Measurements from ENCODE around the gene TARDBP. TPM values are rescaled to one million over a fixed set of nuclear protein-coding genes. Genes with fewer than 3 reads are reported as not detected.

TARDBP gene
- total and polyA plus RNA-seq, 9 of the 15 experiments (the other 6 are each of a cell fraction or from before 2014, with no cell fraction given), result 122 to 515 (median 243) TPM

- TF ChIP-seq KDM5B (IDR thresholded peaks at IDR 0.05; ENCODE audit: insufficient replicate concordance, low read depth, low read length) (no peak), SMARCA4 (IDR thresholded peaks at IDR 0.05) (no peak), NFRKB (IDR thresholded peaks at IDR 0.05; ENCODE audit: low read depth) (no peak), ZNF444 (CRISPR knock-in tag; IDR thresholded peaks at IDR 0.05) (no peak), ZFPM2 (CRISPR knock-in tag; IDR thresholded peaks at IDR 0.05) (no peak), NCOR1 (IDR thresholded peaks at IDR 0.05) (no peak), RNF2 (IDR thresholded peaks at IDR 0.05) (no peak), ASH1L (IDR thresholded peaks at IDR 0.05; ENCODE audit: borderline replicate concordance, low read depth, partially characterized antibody) (no peak), NCOA4 (IDR thresholded peaks at IDR 0.05; ENCODE audit: partially characterized antibody) (no peak), ZBTB8A (IDR thresholded peaks at IDR 0.05; ENCODE audit: partially characterized antibody) (no peak), ZNF121 (CRISPR knock-in tag; conservative IDR thresholded peaks at IDR 0.05) (no peak), CREM (IDR thresholded peaks at IDR 0.05; ENCODE audit: low read depth) (no peak), CBFB (CRISPR knock-in tag; IDR thresholded peaks at IDR 0.05) (0 out of 2 replicates have a peak, but pooled peaks have one; percentile 49), ZNF280B (CRISPR knock-in tag; IDR thresholded peaks at IDR 0.05) (no peak), PTBP1 (IDR thresholded peaks at IDR 0.05; ENCODE audit: low read depth, low read length) (no peak), NR4A1 (CRISPR knock-in tag; IDR thresholded peaks at IDR 0.05) (no peak), NR4A1 (tag; IDR thresholded peaks at IDR 0.05) (no peak), ZNF212 (CRISPR knock-in tag; IDR thresholded peaks at IDR 0.05) (no peak)
- TF ChIP-seq, protein P1, sequence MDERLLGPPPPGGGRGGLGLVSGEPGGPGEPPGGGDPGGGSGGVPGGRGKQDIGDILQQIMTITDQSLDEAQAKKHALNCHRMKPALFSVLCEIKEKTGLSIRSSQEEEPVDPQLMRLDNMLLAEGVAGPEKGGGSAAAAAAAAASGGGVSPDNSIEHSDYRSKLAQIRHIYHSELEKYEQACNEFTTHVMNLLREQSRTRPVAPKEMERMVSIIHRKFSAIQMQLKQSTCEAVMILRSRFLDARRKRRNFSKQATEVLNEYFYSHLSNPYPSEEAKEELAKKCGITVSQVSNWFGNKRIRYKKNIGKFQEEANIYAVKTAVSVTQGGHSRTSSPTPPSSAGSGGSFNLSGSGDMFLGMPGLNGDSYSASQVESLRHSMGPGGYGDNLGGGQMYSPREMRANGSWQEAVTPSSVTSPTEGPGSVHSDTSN (CRISPR knock-in tag; IDR thresholded peaks at IDR 0.05; ENCODE audit: low read depth), result peak; percentile 50
- TF ChIP-seq, protein P1 (tag; conservative IDR thresholded peaks at IDR 0.05; ENCODE audit: low read depth), result peak; percentile 85
- TF ChIP-seq, protein P2, sequence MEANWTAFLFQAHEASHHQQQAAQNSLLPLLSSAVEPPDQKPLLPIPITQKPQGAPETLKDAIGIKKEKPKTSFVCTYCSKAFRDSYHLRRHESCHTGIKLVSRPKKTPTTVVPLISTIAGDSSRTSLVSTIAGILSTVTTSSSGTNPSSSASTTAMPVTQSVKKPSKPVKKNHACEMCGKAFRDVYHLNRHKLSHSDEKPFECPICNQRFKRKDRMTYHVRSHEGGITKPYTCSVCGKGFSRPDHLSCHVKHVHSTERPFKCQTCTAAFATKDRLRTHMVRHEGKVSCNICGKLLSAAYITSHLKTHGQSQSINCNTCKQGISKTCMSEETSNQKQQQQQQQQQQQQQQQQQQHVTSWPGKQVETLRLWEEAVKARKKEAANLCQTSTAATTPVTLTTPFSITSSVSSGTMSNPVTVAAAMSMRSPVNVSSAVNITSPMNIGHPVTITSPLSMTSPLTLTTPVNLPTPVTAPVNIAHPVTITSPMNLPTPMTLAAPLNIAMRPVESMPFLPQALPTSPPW (CRISPR knock-in tag; IDR thresholded peaks at IDR 0.05), result no peak
- TF ChIP-seq, protein P3, sequence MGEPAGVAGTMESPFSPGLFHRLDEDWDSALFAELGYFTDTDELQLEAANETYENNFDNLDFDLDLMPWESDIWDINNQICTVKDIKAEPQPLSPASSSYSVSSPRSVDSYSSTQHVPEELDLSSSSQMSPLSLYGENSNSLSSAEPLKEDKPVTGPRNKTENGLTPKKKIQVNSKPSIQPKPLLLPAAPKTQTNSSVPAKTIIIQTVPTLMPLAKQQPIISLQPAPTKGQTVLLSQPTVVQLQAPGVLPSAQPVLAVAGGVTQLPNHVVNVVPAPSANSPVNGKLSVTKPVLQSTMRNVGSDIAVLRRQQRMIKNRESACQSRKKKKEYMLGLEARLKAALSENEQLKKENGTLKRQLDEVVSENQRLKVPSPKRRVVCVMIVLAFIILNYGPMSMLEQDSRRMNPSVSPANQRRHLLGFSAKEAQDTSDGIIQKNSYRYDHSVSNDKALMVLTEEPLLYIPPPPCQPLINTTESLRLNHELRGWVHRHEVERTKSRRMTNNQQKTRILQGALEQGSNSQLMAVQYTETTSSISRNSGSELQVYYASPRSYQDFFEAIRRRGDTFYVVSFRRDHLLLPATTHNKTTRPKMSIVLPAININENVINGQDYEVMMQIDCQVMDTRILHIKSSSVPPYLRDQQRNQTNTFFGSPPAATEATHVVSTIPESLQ (CRISPR knock-in tag; IDR thresholded peaks at IDR 0.05), result no peak
Observed at GRCh38 chr1:11045428-11046269, 33.2 kb downstream of the TARDBP start (continued).

Measured in K562 (cell line).